MM.1S (cell line): ENCODE results near the gene SLC12A7.

Source experiments
- EZH2 ChIP-seq: fragments of 300-600 bp; sonication (generic); optimal IDR thresholded peaks from 2 replicates; pipeline ENCODE3; 2017; ENCODE audit warnings: low read depth, mild to moderate bottlenecking, antibody characterized with exemption, low read length, mixed read lengths
- TF ChIP-seq, protein P1 (sequence below): fragments of 300-600 bp; sonication (generic); IDR thresholded peaks from 2 replicates; pipeline ENCODE4 v1.5.1; 2016; ENCODE audit warnings: antibody characterized with exemption, low read length, mixed read lengths

DNA sequence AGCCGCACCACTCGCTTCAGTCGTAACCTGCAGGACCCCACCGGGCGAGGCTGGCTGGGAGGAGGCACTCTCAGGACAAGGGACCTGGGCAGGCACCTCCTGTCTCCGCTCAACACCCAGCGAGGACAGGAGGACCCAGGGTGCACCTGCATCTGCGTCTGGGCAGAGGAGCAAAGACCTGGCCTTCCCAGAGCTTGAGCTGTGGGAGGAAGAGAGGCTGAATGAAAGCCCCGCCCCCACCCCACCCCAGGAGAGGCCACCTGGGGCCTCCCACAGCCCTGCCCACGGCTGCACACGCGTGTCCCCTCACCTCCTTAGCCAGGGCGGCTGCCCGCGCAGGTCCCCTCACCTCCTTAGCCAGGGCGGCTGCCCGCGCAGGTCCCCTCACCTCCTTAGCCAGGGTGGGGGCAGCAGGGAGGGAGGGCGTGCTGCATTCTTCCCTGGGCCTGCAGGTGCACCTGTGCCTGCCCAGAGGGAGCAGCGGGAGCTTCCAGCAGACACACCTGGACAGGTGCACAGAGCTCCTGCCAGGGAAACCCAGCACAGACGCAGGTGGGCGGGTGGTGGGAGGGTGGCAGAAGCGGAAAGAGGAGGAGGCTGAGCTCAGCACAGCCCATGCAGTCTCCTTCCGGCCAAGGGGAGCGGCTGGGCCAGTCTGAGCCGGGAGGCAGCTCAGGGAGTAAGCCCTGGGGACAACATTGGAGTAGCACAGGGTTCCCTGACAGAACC is 18.5 kb upstream of the SLC12A7 start:
- TF ChIP-seq, protein P1, sequence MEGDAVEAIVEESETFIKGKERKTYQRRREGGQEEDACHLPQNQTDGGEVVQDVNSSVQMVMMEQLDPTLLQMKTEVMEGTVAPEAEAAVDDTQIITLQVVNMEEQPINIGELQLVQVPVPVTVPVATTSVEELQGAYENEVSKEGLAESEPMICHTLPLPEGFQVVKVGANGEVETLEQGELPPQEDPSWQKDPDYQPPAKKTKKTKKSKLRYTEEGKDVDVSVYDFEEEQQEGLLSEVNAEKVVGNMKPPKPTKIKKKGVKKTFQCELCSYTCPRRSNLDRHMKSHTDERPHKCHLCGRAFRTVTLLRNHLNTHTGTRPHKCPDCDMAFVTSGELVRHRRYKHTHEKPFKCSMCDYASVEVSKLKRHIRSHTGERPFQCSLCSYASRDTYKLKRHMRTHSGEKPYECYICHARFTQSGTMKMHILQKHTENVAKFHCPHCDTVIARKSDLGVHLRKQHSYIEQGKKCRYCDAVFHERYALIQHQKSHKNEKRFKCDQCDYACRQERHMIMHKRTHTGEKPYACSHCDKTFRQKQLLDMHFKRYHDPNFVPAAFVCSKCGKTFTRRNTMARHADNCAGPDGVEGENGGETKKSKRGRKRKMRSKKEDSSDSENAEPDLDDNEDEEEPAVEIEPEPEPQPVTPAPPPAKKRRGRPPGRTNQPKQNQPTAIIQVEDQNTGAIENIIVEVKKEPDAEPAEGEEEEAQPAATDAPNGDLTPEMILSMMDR: no peak
- TF ChIP-seq EZH2: no peak
